Measurements from ENCODE around the gene ADCY5.

The ADCY5 gene

GRCh38 chr3:123421353-123422174, 27.3 kb downstream of the ADCY5 start:
- H3K4me1 ChIP-seq (ENCODE audit: control insufficient read depth in 2 of 2, insufficient read depth in 1 of 2, low read depth in 1 of 2, low read length in 2 of 2), result no peaks in the 10 kb centered on the region
- H3K27ac ChIP-seq (replicated peaks; ENCODE audit: low read length), result no peak overlapping the region
- peaks cover 0 to 21% (median 0%) of the 10 kb centered on the region in 3 experiments for H3K27me3 ChIP-seq (ENCODE audit: control insufficient read depth in 3 of 3, insufficient read depth in 3 of 3, low read depth in 1 of 3, low read length in 3 of 3)
- H2BK15ac ChIP-seq (ENCODE audit: low read length), result no peak overlapping the region
- H2AFZ ChIP-seq (ENCODE audit: low read length), result no peak overlapping the region
- H3K4me2 ChIP-seq (ENCODE audit: insufficient read depth, low read length, poor library complexity, severe bottlenecking), result no peak overlapping the region
- H2BK120ac ChIP-seq (ENCODE audit: low read depth, low read length), result no peak overlapping the region
- H3K4ac ChIP-seq (ENCODE audit: low read length), result no peak overlapping the region
- no peak overlapping the region for H3K14ac ChIP-seq (ENCODE audit: low read length)
- H4K91ac ChIP-seq (ENCODE audit: low read depth, low read length, poor library complexity), result no peak overlapping the region
- no peak overlapping the region for H3K4me3 ChIP-seq (ENCODE audit: low read length in 2 of 2)
- H3K36me3 ChIP-seq (replicated peaks in 1 of 2; ENCODE audit: control insufficient read depth in 2 of 2, insufficient read depth in 2 of 2, low read length in 2 of 2), result no peaks in the 10 kb centered on the region
- no peak for DNase-seq (ENCODE audit: low spot score)
- no peak overlapping the region for H4K8ac ChIP-seq (ENCODE audit: low read depth, low read length)
- no peaks in the 10 kb centered on the region for H3K79me1 ChIP-seq (ENCODE audit: low read depth, low read length)
- H3K9me3 ChIP-seq (replicated peaks in 1 of 2; ENCODE audit: control insufficient read depth in 2 of 2, insufficient read depth in 1 of 2, low read depth in 1 of 2, low read length in 2 of 2), result no peaks in the 10 kb centered on the region
- no peak overlapping the region for H2BK12ac ChIP-seq (ENCODE audit: low read length)
- H3K18ac ChIP-seq (ENCODE audit: low read length), result no peak overlapping the region
- no peak overlapping the region for H3K23ac ChIP-seq (ENCODE audit: low read depth, low read length, poor library complexity)
- no CpG with 5 or more reads among the region's 6 CpGs for WGBS, 2 donors (ENCODE audit: extremely low coverage in 2 of 2, insufficient read length in 2 of 2, insufficient replicate concordance in 1 of 2)
- H2BK5ac ChIP-seq (ENCODE audit: low read length), result no peak overlapping the region
- no peak overlapping the region for H2AK5ac ChIP-seq (ENCODE audit: low read depth, low read length)
- H3K9ac ChIP-seq (ENCODE audit: low read depth, low read length, poor library complexity), result no peak overlapping the region

DNA sequence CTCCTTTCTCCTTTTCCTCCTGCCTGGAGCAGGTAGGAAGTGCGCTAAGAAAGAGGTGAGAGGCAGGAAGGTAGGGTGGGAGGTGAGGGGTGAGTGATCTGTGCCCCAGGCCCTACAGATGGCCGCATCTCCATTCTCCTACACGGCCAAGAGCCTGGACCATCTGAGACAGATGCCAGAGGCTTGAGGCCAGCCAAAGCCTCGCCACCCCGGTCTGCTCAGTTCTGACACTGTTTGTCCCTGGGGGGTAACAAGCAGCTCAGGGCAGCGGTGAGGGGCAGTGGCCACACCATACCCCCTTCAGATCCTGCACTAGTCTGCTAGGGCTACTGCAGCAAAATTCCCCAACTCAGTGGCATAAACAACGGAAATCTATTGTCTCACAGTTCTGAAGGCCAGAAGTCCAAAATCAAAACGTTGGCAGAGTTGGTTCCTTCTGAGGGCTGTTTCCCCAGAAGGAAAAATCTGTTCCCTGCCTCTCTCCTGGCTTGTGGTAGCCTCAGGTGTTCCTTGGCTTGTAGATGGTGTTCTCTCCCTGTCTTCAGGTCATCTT, 28.4 kb downstream of the ADCY5 start:
- no peak for DNase-seq (ENCODE audit: low spot score)
- no CpG with 5 or more reads among the region's 8 CpGs for WGBS, 2 donors (ENCODE audit: extremely low coverage in 2 of 2, insufficient read length in 2 of 2, insufficient replicate concordance in 1 of 2)
- H2BK12ac ChIP-seq (ENCODE audit: low read length), result no peak overlapping the region
- no peak overlapping the region for H4K91ac ChIP-seq (ENCODE audit: low read depth, low read length, poor library complexity)
- H3K18ac ChIP-seq (ENCODE audit: low read length), result no peak overlapping the region
- H3K36me3 ChIP-seq (replicated peaks in 1 of 2; ENCODE audit: control insufficient read depth in 2 of 2, insufficient read depth in 2 of 2, low read length in 2 of 2), result no peaks in the 10 kb centered on the region
- H3K27ac ChIP-seq (replicated peaks; ENCODE audit: low read length), result no peak overlapping the region
- H3K4me1 ChIP-seq (ENCODE audit: control insufficient read depth in 2 of 2, insufficient read depth in 1 of 2, low read depth in 1 of 2, low read length in 2 of 2), result no peaks in the 10 kb centered on the region
- H3K23ac ChIP-seq (ENCODE audit: low read depth, low read length, poor library complexity), result no peak overlapping the region
- no peaks in the 10 kb centered on the region for H3K79me1 ChIP-seq (ENCODE audit: low read depth, low read length)
- no peak overlapping the region for H2AK5ac ChIP-seq (ENCODE audit: low read depth, low read length)
- no peak overlapping the region for H2AFZ ChIP-seq (ENCODE audit: low read length)
- H4K8ac ChIP-seq (ENCODE audit: low read depth, low read length), result no peak overlapping the region
- peaks cover 0 to 29% (median 0%) of the 10 kb centered on the region in 3 experiments for H3K27me3 ChIP-seq (ENCODE audit: control insufficient read depth in 3 of 3, insufficient read depth in 3 of 3, low read depth in 1 of 3, low read length in 3 of 3)
- peak overlapping the region; percentile 23 for H3K4ac ChIP-seq (ENCODE audit: low read length)
- H3K9ac ChIP-seq (ENCODE audit: low read depth, low read length, poor library complexity), result no peak overlapping the region
- no peak overlapping the region for H2BK15ac ChIP-seq (ENCODE audit: low read length)
- H2BK5ac ChIP-seq (ENCODE audit: low read length), result no peak overlapping the region
- H3K14ac ChIP-seq (ENCODE audit: low read length), result no peak overlapping the region
- H3K4me2 ChIP-seq (ENCODE audit: insufficient read depth, low read length, poor library complexity, severe bottlenecking), result no peak overlapping the region
- no peak overlapping the region for H2BK120ac ChIP-seq (ENCODE audit: low read depth, low read length)
- no peaks in the 10 kb centered on the region for H3K9me3 ChIP-seq (replicated peaks in 1 of 2; ENCODE audit: control insufficient read depth in 2 of 2, insufficient read depth in 1 of 2, low read depth in 1 of 2, low read length in 2 of 2)
- no peak overlapping the region for H3K4me3 ChIP-seq (ENCODE audit: low read length in 2 of 2)

- H3K9ac ChIP-seq (ENCODE audit: low read depth, low read length, poor library complexity), result no peak overlapping the region
- no peak overlapping the region for H2BK120ac ChIP-seq (ENCODE audit: low read depth, low read length)
- H3K4me3 ChIP-seq (ENCODE audit: low read length in 2 of 2), result no peak overlapping the region
- no peak overlapping the region for H3K14ac ChIP-seq (ENCODE audit: low read length)
- H2AK5ac ChIP-seq (ENCODE audit: low read depth, low read length), result no peak overlapping the region
- H2BK12ac ChIP-seq (ENCODE audit: low read length), result no peak overlapping the region
- H3K4me1 ChIP-seq (ENCODE audit: control insufficient read depth in 2 of 2, insufficient read depth in 1 of 2, low read depth in 1 of 2, low read length in 2 of 2), result no peaks in the 10 kb centered on the region
- H3K79me1 ChIP-seq (ENCODE audit: low read depth, low read length), result no peaks in the 10 kb centered on the region
- no peak overlapping the region for H3K23ac ChIP-seq (ENCODE audit: low read depth, low read length, poor library complexity)
- no peaks in the 10 kb centered on the region for H3K9me3 ChIP-seq (replicated peaks in 1 of 2; ENCODE audit: control insufficient read depth in 2 of 2, insufficient read depth in 1 of 2, low read depth in 1 of 2, low read length in 2 of 2)
- H3K18ac ChIP-seq (ENCODE audit: low read length), result no peak overlapping the region
- no peak overlapping the region for H2AFZ ChIP-seq (ENCODE audit: low read length)
- H2BK5ac ChIP-seq (ENCODE audit: low read length), result no peak overlapping the region
- H3K4me2 ChIP-seq (ENCODE audit: insufficient read depth, low read length, poor library complexity, severe bottlenecking), result no peak overlapping the region
- H4K8ac ChIP-seq (ENCODE audit: low read depth, low read length), result no peak overlapping the region
- no peak for DNase-seq (ENCODE audit: low spot score)
- no CpG with 5 or more reads among the region's 7 CpGs for WGBS, 2 donors (ENCODE audit: extremely low coverage in 2 of 2, insufficient read length in 2 of 2, insufficient replicate concordance in 1 of 2)
- H3K27ac ChIP-seq (replicated peaks; ENCODE audit: low read length), result no peak overlapping the region
- no peak overlapping the region for H3K4ac ChIP-seq (ENCODE audit: low read length)
- no peak overlapping the region for H2BK15ac ChIP-seq (ENCODE audit: low read length)
- H3K36me3 ChIP-seq (replicated peaks in 1 of 2; ENCODE audit: control insufficient read depth in 2 of 2, insufficient read depth in 2 of 2, low read length in 2 of 2), result no peaks in the 10 kb centered on the region
- no peak overlapping the region for H4K91ac ChIP-seq (ENCODE audit: low read depth, low read length, poor library complexity)
- peaks cover 0 to 29% (median 0%) of the 10 kb centered on the region in 3 experiments for H3K27me3 ChIP-seq (ENCODE audit: control insufficient read depth in 3 of 3, insufficient read depth in 3 of 3, low read depth in 1 of 3, low read length in 3 of 3)
Measured at GRCh38 chr3:123419850-123420297, 29.0 kb downstream of the ADCY5 start.

DNA sequence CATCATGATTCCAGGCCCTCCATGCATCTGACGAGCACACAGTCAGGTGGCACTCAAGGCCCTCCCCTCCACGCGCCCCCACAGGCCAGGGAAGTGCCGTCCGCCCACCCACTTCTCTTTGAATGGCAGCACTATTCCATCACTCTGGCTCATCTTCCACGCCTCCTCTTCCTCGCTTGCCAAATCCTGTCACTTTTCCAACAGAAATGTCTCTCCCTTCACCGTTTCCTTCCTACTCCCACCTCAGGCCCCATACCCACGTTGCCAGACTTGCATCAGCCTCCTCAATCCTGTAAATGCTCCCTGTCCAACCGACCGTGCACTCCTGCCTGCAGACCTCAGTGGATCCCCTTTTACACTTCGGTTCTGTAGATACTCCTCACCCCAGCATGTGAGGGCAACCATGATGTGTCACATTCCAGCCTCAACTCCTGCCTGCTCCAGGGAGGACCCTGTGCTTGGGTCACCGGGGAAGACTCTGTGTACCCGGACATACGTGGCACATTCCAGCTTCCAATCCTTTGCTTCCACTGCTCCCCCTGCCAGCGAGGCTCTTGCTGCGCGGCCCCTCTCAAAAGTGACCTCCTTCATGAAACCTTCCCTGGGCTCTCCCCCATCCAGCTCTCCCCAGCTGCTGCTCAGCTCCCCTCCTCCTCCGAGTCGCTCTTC, 29.6 kb downstream of the ADCY5 start:
- no peaks in the 10 kb centered on the region for H3K4me1 ChIP-seq (ENCODE audit: control insufficient read depth in 2 of 2, insufficient read depth in 1 of 2, low read depth in 1 of 2, low read length in 2 of 2)
- no peak overlapping the region for H2AFZ ChIP-seq (ENCODE audit: low read length)
- H2AK5ac ChIP-seq (ENCODE audit: low read depth, low read length), result no peak overlapping the region
- no peak overlapping the region for H2BK120ac ChIP-seq (ENCODE audit: low read depth, low read length)
- H3K36me3 ChIP-seq (replicated peaks in 1 of 2; ENCODE audit: control insufficient read depth in 2 of 2, insufficient read depth in 2 of 2, low read length in 2 of 2), result no peaks in the 10 kb centered on the region
- H3K27ac ChIP-seq (replicated peaks; ENCODE audit: low read length), result no peak overlapping the region
- WGBS, 2 donors (ENCODE audit: extremely low coverage in 2 of 2, insufficient read length in 2 of 2, insufficient replicate concordance in 1 of 2), result no CpG with 5 or more reads among the region's 20 CpGs
- H3K27me3 ChIP-seq (ENCODE audit: control insufficient read depth in 3 of 3, insufficient read depth in 3 of 3, low read depth in 1 of 3, low read length in 3 of 3), result peaks cover 0 to 29% (median 0%) of the 10 kb centered on the region in 3 experiments
- H4K8ac ChIP-seq (ENCODE audit: low read depth, low read length), result no peak overlapping the region
- no peak overlapping the region for H3K4me3 ChIP-seq (ENCODE audit: low read length in 2 of 2)
- H3K9me3 ChIP-seq (replicated peaks in 1 of 2; ENCODE audit: control insufficient read depth in 2 of 2, insufficient read depth in 1 of 2, low read depth in 1 of 2, low read length in 2 of 2), result no peaks in the 10 kb centered on the region
- H2BK12ac ChIP-seq (ENCODE audit: low read length), result no peak overlapping the region
- H2BK15ac ChIP-seq (ENCODE audit: low read length), result no peak overlapping the region
- H4K91ac ChIP-seq (ENCODE audit: low read depth, low read length, poor library complexity), result no peak overlapping the region
- no peak overlapping the region for H2BK5ac ChIP-seq (ENCODE audit: low read length)
- no peak overlapping the region for H3K23ac ChIP-seq (ENCODE audit: low read depth, low read length, poor library complexity)
- no peak for DNase-seq (ENCODE audit: low spot score)
- H3K79me1 ChIP-seq (ENCODE audit: low read depth, low read length), result no peaks in the 10 kb centered on the region
- no peak overlapping the region for H3K9ac ChIP-seq (ENCODE audit: low read depth, low read length, poor library complexity)
- no peak overlapping the region for H3K14ac ChIP-seq (ENCODE audit: low read length)
- H3K4ac ChIP-seq (ENCODE audit: low read length), result no peak overlapping the region
- no peak overlapping the region for H3K4me2 ChIP-seq (ENCODE audit: insufficient read depth, low read length, poor library complexity, severe bottlenecking)
- H3K18ac ChIP-seq (ENCODE audit: low read length), result peak overlapping the region; percentile 58

Data from neuronal stem cell (in vitro differentiated cells).